Measurements from ENCODE around the gene EXT2.

Gene EXT2

DNA sequence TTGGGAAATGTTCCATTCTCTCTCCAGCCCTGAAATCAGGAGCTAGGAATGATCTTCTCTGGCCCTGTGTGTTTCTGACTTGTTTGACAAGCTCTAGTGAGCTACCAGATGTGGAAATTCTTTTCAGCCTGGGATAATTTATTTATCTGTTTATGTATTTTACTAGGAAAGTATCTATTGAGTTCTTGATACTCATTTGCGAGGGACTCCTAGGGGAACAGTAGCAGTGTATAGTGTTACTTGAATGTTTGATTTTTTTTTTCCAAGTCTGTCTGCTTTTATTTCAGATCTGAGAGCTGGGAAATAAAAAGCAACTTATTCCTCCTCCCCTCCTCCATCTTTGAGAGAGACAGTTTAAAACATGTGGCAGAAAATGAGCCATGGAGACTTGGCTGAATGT lies 122.0 kb downstream of the EXT2 start:
- TF ChIP-seq, protein P1, sequence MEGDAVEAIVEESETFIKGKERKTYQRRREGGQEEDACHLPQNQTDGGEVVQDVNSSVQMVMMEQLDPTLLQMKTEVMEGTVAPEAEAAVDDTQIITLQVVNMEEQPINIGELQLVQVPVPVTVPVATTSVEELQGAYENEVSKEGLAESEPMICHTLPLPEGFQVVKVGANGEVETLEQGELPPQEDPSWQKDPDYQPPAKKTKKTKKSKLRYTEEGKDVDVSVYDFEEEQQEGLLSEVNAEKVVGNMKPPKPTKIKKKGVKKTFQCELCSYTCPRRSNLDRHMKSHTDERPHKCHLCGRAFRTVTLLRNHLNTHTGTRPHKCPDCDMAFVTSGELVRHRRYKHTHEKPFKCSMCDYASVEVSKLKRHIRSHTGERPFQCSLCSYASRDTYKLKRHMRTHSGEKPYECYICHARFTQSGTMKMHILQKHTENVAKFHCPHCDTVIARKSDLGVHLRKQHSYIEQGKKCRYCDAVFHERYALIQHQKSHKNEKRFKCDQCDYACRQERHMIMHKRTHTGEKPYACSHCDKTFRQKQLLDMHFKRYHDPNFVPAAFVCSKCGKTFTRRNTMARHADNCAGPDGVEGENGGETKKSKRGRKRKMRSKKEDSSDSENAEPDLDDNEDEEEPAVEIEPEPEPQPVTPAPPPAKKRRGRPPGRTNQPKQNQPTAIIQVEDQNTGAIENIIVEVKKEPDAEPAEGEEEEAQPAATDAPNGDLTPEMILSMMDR (conservative IDR thresholded peaks at IDR 0.05) = no peak
- H3K27ac ChIP-seq = no peak overlapping the region

DNA sequence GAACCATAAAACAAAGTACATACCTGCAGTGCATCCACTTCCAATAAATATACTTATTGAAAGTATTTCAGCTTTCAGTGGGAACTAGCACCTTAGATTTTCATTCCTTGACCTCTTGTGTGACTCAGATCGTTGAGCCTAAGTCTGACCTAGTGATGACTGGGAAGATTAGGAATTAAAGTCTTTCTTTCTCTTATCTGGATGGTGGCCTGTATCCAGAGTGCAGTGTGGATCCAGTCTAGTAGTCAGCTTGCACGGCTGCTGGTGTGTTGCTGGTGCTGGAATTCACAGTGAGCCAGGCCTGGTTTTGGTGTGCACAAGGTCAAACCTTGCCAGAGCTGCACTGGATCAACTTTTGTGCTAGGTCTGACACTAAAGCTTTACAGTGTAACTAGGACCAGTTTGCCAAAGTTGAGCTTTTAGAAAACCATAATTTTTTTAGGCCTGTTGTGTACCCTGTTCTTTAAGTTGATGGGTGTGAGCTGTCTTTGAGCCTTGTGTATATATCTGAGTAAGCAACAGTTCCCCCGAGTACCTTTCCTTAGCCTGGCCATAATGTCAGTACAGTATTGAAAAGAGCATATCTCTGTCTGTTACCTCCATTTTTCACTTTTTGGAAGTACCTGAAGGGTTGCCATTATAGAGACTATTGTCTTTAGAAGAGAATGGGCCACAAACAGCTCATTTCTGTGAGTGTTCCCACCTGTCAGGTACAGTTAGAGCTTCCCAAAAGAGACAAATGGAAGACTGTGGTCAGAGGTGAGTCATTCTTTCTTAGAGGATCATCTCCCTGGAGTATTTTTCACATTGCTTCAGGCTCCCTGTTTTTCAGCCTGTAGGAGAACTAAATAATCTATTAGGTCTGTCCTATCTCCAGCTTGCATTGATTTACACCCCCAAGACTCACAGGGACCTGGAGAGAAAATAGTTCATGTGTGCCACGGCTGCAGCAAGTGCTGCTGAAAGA lies 124.6 kb downstream of the EXT2 start:
- TF ChIP-seq, protein P1 (conservative IDR thresholded peaks at IDR 0.05) = no peak
- peak overlapping the region; percentile 42 for H3K27ac ChIP-seq

DNA sequence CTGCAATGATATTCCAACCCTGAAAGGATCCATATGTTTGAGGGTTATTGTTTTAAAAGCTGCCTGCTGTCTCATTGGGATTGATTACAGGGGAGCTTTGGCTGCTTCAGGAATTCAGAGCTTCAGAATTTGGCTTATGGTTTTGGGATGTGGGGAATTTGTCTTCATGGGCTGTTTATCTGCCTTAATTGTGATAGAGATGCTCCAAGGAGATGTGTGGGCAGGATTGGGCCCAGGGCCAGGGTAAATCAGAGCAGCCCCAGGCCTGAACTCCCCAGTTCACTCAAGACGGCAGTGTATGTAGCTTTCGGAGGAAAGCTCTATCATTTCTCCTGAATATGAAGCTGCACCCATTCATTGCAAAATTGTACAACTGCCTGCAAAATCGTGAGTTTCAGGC lies 126.0 kb downstream of the EXT2 start:
- H3K27ac ChIP-seq = peak overlapping the region; percentile 42; the same call in 1 of the 2 replicates
- TF ChIP-seq, protein P1 (conservative IDR thresholded peaks at IDR 0.05) = no peak

DNA sequence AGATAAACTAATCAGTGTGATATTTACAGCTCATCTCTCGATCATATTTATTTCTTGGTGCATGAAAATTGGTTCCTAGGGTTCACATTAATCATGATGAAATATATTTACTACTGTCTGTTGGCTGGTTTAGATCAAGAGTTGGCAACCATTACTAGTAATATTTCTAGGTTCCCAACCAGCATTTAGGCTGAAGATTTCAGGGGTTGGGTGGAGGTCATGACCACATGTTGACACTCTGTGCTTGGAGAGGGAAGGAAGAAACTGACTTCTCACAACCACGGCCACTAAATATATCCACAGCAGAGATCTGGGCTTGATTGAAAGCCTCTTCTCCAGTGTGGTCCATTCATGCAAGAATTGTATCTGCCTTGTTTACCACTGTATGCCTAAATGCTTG lies 126.5 kb downstream of the EXT2 start:
- no peak overlapping the region for H3K27ac ChIP-seq
- TF ChIP-seq, protein P1 (conservative IDR thresholded peaks at IDR 0.05) = no peak

DNA sequence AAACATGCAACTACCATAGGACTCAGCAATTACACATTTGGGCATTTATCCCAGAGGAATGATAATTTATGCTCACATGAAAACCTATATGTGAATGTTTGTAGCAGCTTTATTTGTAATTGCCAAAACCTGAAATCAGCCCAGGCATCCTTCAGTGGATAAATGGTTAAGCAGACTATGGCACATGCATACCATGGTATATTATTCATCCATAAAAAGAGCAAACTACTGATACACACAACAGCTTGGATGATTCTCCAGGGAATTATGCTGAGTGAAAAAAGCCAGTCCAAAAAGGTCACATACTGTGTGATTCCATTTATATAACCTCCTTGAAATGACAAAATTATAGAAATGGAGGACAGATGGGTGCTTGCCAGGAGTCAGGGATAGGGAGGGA lies 127.8 kb downstream of the EXT2 start:
- TF ChIP-seq, protein P1 (conservative IDR thresholded peaks at IDR 0.05) = no peak
- H3K27ac ChIP-seq = no peak overlapping the region

DNA sequence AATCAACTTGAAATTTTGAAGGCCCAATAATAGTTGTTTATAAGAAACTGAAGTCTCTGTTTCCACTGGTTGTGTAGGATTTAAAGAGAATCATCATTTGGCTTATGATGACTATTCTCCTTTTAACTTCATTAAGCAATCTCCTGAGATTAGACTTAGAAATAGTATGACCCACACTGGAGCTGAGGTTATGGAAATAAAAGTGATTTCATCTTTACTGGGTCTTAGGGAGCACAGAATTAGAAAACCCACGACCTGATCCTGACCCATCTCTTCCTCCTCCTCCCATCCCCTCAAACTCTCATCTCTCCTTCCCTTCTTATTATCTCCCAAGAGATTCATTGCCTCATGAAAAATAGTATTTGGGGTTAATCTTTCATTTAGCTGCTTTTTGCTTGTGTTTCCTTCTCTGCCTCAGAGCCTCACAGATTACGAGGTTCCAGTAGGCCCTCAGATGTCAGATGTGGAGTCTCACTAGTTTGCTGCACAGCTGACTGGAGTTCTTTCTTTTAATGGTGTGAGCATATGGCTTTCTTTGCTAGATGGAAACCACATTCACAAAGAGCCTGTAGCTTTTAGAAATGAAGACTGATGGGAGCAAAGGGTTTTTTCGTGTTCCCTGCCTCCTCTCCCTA lies 129.5 kb downstream of the EXT2 start:
- no peak overlapping the region for H3K27ac ChIP-seq
- TF ChIP-seq, protein P1 (conservative IDR thresholded peaks at IDR 0.05) = no peak

DNA sequence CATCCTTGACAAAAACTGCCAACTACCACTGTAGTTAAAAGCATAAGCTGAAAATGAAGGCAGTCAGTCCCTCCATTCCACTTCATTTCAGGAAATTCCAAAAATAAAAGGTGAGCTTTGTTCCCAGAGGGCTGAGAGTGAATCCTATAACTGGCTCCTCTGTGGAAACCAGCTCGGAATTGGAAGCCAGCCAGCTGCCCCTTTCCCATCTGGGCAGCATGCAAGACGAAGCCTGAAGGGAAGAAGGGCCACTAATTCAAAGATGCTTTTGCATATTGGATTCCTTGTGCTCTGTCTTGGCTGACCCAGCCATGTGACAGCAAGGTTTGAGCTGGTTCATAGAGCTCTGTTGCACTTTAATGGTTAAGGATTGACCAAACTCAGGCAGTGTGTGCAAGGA lies 131.0 kb downstream of the EXT2 start:
- H3K27ac ChIP-seq = no peak overlapping the region
- TF ChIP-seq, protein P1 (conservative IDR thresholded peaks at IDR 0.05) = no peak
